DND-41 (cell line): Measurements from ENCODE around the gene RSPO3.

Source experiments
- ATAC-seq: fragments of 200-7000 bp; cut with Tn5 transposase; 3 replicates; pipeline ENCODE4 v1.9.1; 2021; ENCODE audit warnings: low read depth; ENCODE audit not compliant: insufficient read depth
- DNase-seq: peaks from one replicate; pipeline ENCODE4 v3.0.0-alpha.2; 2020
- H2AFZ ChIP-seq: 2 replicates; pipeline ENCODE4 v1.6.0; 2012; ENCODE audit warnings: low read depth, low read length
- H3K27ac ChIP-seq: 2 replicates; pipeline ENCODE4 v1.5.1; 2012; ENCODE audit warnings: low read length, inconsistent platforms
- H3K27me3 ChIP-seq: fragments of 200-600 bp; sonication (generic); 2 replicates; pipeline ENCODE4 v1.6.0; 2012; ENCODE audit warnings: low read length, mild to moderate bottlenecking, inconsistent platforms; ENCODE audit not compliant: insufficient read depth, poor library complexity
- H3K36me3 ChIP-seq: 2 replicates; pipeline ENCODE4 v1.5.1; 2012; ENCODE audit warnings: low read length, inconsistent platforms; ENCODE audit not compliant: insufficient read depth
- H3K4me1 ChIP-seq: 2 replicates; pipeline ENCODE4 v1.5.1; 2012; ENCODE audit warnings: mild to moderate bottlenecking, low read length; ENCODE audit not compliant: insufficient read depth
- H3K4me2 ChIP-seq: 2 replicates; pipeline ENCODE4 v1.6.0; 2012; ENCODE audit warnings: mild to moderate bottlenecking, moderate library complexity, low read length, inconsistent platforms; ENCODE audit not compliant: insufficient read depth
- H3K4me3 ChIP-seq, 2 experiments: fragments of 200-600 bp in 1 of 2; shearing (Covaris generic) in 1 of 2; 2 replicates each; pipeline ENCODE4 v1.5.1; 2012 to 2016; ENCODE audit warnings: inconsistent platforms in 2 of 2, low read length in 2 of 2, mild to moderate bottlenecking in 2 of 2, low read depth in 1 of 2, moderate library complexity in 1 of 2
- H3K79me2 ChIP-seq: 2 replicates; pipeline ENCODE4 v1.6.0; 2012; ENCODE audit warnings: low read length, inconsistent platforms; ENCODE audit not compliant: insufficient read depth
- H3K9ac ChIP-seq: 2 replicates; pipeline ENCODE4 v1.6.0; 2012; ENCODE audit warnings: low read depth, mild to moderate bottlenecking, inconsistent platforms, low read length, moderate library complexity
- H3K9me3 ChIP-seq: 2 replicates; pipeline ENCODE4 v1.5.1; 2012; ENCODE audit warnings: low read length, moderate library complexity, mild to moderate bottlenecking, inconsistent platforms; ENCODE audit not compliant: insufficient read depth, severe bottlenecking
- H4K20me1 ChIP-seq: 2 replicates; pipeline ENCODE4 v1.6.0; 2012; ENCODE audit warnings: low read length; ENCODE audit not compliant: insufficient read depth
- CTCF ChIP-seq: IDR thresholded peaks from 2 replicates; pipeline ENCODE4 v1.5.1; 2012; ENCODE audit warnings: borderline replicate concordance, low read length, moderate library complexity, mild to moderate bottlenecking; ENCODE audit not compliant: poor library complexity, severe bottlenecking; ENCODE audit errors: extremely low read depth
- EZH2 ChIP-seq: IDR thresholded peaks from 3 replicates; pipeline ENCODE4 v1.6.1; 2012; ENCODE audit warnings: borderline replicate concordance, low read depth, mild to moderate bottlenecking, moderate library complexity, low read length, inconsistent platforms; ENCODE audit not compliant: severe bottlenecking

The RSPO3 gene

GRCh38 chr6:127080081-127080480, 38.4 kb upstream of the RSPO3 start:
- no peak for ATAC-seq
- H3K4me3 ChIP-seq: no peak overlapping the region
- H3K4me1 ChIP-seq: no peaks in the 10 kb centered on the region
- H3K9ac ChIP-seq: no peak overlapping the region
- H2AFZ ChIP-seq: no peak overlapping the region
- DNase-seq: no peak
- H3K4me2 ChIP-seq: no peak overlapping the region
- H3K27me3 ChIP-seq: no peaks in the 10 kb centered on the region
- TF ChIP-seq EZH2 (no peak), CTCF (no peak)
- H3K27ac ChIP-seq: no peak overlapping the region
- no peaks in the 10 kb centered on the region for H3K79me2 ChIP-seq
- no peaks in the 10 kb centered on the region for H4K20me1 ChIP-seq
- no peaks in the 10 kb centered on the region for H3K36me3 ChIP-seq
- H3K9me3 ChIP-seq: no peaks in the 10 kb centered on the region

GRCh38 chr6:127083231-127083962, 35.1 kb upstream of the RSPO3 start:
- TF ChIP-seq CTCF (no peak), EZH2 (no peak)
- H3K27ac ChIP-seq: no peak overlapping the region
- H3K4me1 ChIP-seq: no peaks in the 10 kb centered on the region
- no peak for ATAC-seq
- H4K20me1 ChIP-seq: no peaks in the 10 kb centered on the region
- no peaks in the 10 kb centered on the region for H3K36me3 ChIP-seq
- H3K4me2 ChIP-seq: no peak overlapping the region
- H3K9me3 ChIP-seq: no peaks in the 10 kb centered on the region
- no peak overlapping the region for H2AFZ ChIP-seq
- no peaks in the 10 kb centered on the region for H3K79me2 ChIP-seq
- H3K9ac ChIP-seq: no peak overlapping the region
- H3K4me3 ChIP-seq: no peak overlapping the region
- DNase-seq: no peak
- no peaks in the 10 kb centered on the region for H3K27me3 ChIP-seq

GRCh38 chr6:127083963-127084310, 34.5 kb upstream of the RSPO3 start:
- TF ChIP-seq EZH2 (no peak), CTCF (no peak)
- Histone ChIP-seq H2AFZ (no peak overlapping the region), H3K9ac (no peak overlapping the region), H3K27ac (no peak overlapping the region), H3K9me3 (no peaks in the 10 kb centered on the region), H3K4me1 (no peaks in the 10 kb centered on the region), H3K27me3 (no peaks in the 10 kb centered on the region), H3K36me3 (no peaks in the 10 kb centered on the region), H3K4me2 (no peak overlapping the region), H3K4me3 (no peak overlapping the region), H4K20me1 (no peaks in the 10 kb centered on the region), H3K79me2 (no peaks in the 10 kb centered on the region)
- ATAC-seq (no peak), DNase-seq (no peak)
